Globus pallidus (tissue), 1 donor: ENCODE results near the gene CPE.

Experiments used
- DNase-seq: peaks from one replicate; pipeline ENCODE4 v3.0.0-alpha.2; 2015; ENCODE audit warnings: low spot score

CPE gene

GRCh38 chr4:165364452-165365080, 14.2 kb upstream of the CPE start:
- no peak for DNase-seq

- DNase-seq, result no peak
Observed at GRCh38 chr4:165367040-165367439, 11.8 kb upstream of the CPE start.

GRCh38 chr4:165368114-165368513, 10.7 kb upstream of the CPE start:
- no peak for DNase-seq

- DNase-seq, result no peak
Observed at GRCh38 chr4:165368567-165368966, 10.2 kb upstream of the CPE start.

GRCh38 chr4:165369522-165369921, 9.3 kb upstream of the CPE start:
- no peak for DNase-seq

- DNase-seq, result no peak
Observed at GRCh38 chr4:165370530-165370929, 8.3 kb upstream of the CPE start.

- no peak for DNase-seq
Observed at GRCh38 chr4:165375465-165375864, 3.3 kb upstream of the CPE start.

GRCh38 chr4:165378398-165378744, 437 bp upstream of the CPE start:
- DNase-seq, result no peak

GRCh38 chr4:165379678-165380064, 863 bp downstream of the CPE start:
- DNase-seq, result no peak

- no peak for DNase-seq
Observed at GRCh38 chr4:165380805-165381204, 2.0 kb downstream of the CPE start.

GRCh38 chr4:165381821-165382373, 3.1 kb downstream of the CPE start:
- DNase-seq, result no peak

- DNase-seq, result no peak
Observed at GRCh38 chr4:165382640-165383039, 3.8 kb downstream of the CPE start.

- DNase-seq, result no peak
Observed at GRCh38 chr4:165383591-165384073, 4.8 kb downstream of the CPE start.

- no peak for DNase-seq
Observed at GRCh38 chr4:165384186-165384585, 5.4 kb downstream of the CPE start.

- DNase-seq, result no peak
Observed at GRCh38 chr4:165384598-165384997, 5.8 kb downstream of the CPE start.

GRCh38 chr4:165385126-165385525, 6.3 kb downstream of the CPE start:
- no peak for DNase-seq

GRCh38 chr4:165386328-165386727, 7.5 kb downstream of the CPE start:
- no peak for DNase-seq

- DNase-seq, result no peak
Observed at GRCh38 chr4:165388756-165389155, 9.9 kb downstream of the CPE start.

- DNase-seq, result no peak
Observed at GRCh38 chr4:165393051-165393450, 14.2 kb downstream of the CPE start.

- DNase-seq, result no peak
Observed at GRCh38 chr4:165393704-165394103, 14.9 kb downstream of the CPE start.

GRCh38 chr4:165394275-165394674, 15.5 kb downstream of the CPE start:
- DNase-seq, result no peak

- DNase-seq, result no peak
Observed at GRCh38 chr4:165398570-165398969, 19.8 kb downstream of the CPE start.

GRCh38 chr4:165402375-165402774, 23.6 kb downstream of the CPE start:
- no peak for DNase-seq

- DNase-seq, result no peak
Observed at GRCh38 chr4:165403048-165403447, 24.2 kb downstream of the CPE start.
